ENCODE measurements around the gene VSTM2L. TPM values are rescaled to one million over a fixed set of nuclear protein-coding genes. Genes with fewer than 3 reads are reported as not detected.

Gene VSTM2L
- total RNA-seq, 1 donor from 2014 or later: 7.3 TPM

DNA sequence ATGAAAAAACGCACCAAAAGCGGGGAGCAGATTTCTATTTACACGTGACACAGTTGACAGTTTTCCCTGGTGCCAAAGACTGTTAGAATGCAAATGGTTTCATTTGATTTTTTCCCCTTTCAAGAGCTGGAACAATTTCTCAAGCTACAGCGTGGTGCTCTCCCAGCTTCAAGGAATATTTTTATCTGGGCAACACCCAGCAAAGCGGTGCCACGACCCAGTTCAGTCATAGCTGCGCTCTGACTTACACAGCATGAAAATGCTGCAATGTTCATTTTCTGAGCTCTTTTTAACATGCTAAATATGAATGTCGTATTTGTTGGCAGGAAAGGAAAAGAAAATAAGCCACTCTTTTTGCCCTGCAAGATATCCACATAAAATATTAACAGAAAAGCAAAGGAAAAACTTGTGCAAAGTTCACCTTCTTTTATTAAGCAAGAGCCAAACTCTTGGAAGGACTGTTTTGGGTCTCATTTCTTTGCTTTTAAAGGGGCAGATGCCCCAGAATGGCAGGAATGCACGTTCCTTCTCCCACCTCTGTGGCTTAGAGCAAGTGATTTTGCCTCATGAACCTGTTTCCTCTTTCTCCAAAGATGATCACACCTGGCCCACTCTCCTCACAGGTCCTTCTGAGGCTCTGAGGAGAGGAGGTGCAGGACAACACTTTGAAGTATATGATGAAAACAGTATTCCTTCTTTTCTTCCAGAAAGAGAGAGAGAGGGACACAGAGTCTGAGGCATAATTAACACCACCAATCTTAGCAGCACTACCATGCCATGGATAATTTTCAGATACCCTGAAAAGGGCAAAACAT lies 83.3 kb downstream of the VSTM2L start:
- no peaks in the 10 kb centered on the region for H3K9me3 Mint-ChIP-seq (ENCODE audit: low read depth)
- no peaks in the 10 kb centered on the region for H3K27me3 Mint-ChIP-seq (ENCODE audit: low read depth)
- TF ChIP-seq, protein P1, sequence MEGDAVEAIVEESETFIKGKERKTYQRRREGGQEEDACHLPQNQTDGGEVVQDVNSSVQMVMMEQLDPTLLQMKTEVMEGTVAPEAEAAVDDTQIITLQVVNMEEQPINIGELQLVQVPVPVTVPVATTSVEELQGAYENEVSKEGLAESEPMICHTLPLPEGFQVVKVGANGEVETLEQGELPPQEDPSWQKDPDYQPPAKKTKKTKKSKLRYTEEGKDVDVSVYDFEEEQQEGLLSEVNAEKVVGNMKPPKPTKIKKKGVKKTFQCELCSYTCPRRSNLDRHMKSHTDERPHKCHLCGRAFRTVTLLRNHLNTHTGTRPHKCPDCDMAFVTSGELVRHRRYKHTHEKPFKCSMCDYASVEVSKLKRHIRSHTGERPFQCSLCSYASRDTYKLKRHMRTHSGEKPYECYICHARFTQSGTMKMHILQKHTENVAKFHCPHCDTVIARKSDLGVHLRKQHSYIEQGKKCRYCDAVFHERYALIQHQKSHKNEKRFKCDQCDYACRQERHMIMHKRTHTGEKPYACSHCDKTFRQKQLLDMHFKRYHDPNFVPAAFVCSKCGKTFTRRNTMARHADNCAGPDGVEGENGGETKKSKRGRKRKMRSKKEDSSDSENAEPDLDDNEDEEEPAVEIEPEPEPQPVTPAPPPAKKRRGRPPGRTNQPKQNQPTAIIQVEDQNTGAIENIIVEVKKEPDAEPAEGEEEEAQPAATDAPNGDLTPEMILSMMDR (IDR thresholded peaks at IDR 0.05): no peak
- H3K27ac Mint-ChIP-seq (ENCODE audit: unreplicated experiment): peak overlapping the region; percentile 85
- H3K4me1 Mint-ChIP-seq (ENCODE audit: low read depth): peaks cover 54% of the 10 kb centered on the region
- H3K36me3 Mint-ChIP-seq (ENCODE audit: low read depth): peaks cover 10% of the 10 kb centered on the region
- no peak overlapping the region for H3K4me3 Mint-ChIP-seq (ENCODE audit: unreplicated experiment)
- no peak for DNase-seq (ENCODE audit: low spot score)

DNA sequence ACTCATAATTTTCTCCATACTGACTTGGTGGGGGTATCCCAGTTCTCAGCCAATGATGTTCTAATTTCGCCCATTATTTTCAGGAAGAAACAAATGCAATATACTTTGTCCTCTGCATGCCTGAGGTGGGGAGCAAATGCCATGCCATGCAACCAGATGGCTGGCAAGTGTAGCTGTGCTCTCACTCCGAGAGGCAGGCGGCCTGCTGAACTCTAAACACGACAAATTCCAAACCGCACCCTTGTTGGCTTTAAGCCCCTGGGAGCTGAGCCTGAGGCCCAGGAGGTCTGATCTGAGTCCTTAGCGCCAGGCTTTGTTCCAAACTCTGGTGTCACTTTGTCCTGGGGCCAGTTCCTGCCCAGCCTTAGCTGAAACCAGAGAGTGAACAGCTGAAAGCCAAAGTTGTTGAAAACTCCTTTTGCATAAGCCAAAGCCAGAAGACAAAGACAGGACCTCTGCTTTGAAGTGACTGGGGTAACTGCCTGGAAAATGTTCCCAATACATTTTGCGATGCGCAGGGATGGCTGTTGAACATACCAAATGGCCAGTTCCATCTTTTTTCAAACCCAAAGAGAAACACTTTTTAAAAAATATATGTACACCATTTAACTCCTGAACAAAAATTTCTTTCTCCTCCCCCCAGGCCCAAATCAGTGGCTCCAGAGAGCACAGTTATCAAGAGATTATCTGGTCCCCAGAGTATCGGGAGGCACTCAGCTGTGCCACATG lies 84.1 kb downstream of the VSTM2L start:
- Mint-ChIP-seq H3K36me3 (ENCODE audit: low read depth) (peaks cover 4% of the 10 kb centered on the region), H3K4me1 (ENCODE audit: low read depth) (peaks cover 59% of the 10 kb centered on the region), H3K27me3 (ENCODE audit: low read depth) (no peaks in the 10 kb centered on the region), H3K27ac (ENCODE audit: unreplicated experiment) (peak overlapping the region; percentile 85), H3K4me3 (ENCODE audit: unreplicated experiment) (no peak overlapping the region), H3K9me3 (ENCODE audit: low read depth) (no peaks in the 10 kb centered on the region)
- no peak for DNase-seq (ENCODE audit: low spot score)
- TF ChIP-seq, protein P1 (IDR thresholded peaks at IDR 0.05): no peak

DNA sequence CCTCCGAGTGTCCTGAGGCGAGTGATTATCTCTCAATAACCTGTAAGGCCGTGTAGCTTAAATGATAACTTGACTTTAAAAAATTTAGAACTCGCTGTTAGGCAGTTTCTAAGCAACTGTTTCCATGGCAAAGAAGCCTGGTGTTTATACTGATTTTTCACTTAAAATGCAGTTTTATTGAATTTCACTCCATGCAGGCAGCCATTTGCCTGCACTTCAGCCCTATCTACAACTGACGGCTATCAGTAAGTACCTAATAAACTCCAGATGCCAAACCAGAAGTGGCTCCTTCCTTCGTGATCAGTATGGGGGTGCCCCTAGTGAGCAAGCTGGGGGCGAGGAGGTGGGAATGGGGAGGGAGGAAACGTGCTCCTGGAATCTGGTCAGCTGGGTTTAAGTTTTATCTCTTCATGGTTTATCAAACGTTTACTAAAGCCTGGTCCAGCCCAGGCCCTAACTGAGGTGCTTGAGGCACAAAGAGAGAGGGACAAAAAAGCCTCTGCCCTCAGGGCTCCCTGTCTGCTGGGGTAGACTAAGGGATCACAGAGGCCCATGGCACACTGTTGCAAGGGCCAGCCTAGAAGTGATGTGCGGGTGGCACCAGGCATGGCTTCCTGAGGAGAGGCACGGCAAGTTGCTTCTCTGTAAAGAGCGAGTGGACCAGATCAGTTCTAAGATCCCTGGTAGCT lies 84.8 kb downstream of the VSTM2L start:
- Mint-ChIP-seq H3K27ac (ENCODE audit: unreplicated experiment) (peak overlapping the region; percentile 85), H3K4me3 (ENCODE audit: unreplicated experiment) (no peak overlapping the region), H3K9me3 (ENCODE audit: low read depth) (no peaks in the 10 kb centered on the region), H3K4me1 (ENCODE audit: low read depth) (peaks cover 61% of the 10 kb centered on the region), H3K36me3 (ENCODE audit: low read depth) (no peaks in the 10 kb centered on the region), H3K27me3 (ENCODE audit: low read depth) (no peaks in the 10 kb centered on the region)
- TF ChIP-seq, protein P1 (IDR thresholded peaks at IDR 0.05): no peak
- DNase-seq (ENCODE audit: low spot score): no peak

DNA sequence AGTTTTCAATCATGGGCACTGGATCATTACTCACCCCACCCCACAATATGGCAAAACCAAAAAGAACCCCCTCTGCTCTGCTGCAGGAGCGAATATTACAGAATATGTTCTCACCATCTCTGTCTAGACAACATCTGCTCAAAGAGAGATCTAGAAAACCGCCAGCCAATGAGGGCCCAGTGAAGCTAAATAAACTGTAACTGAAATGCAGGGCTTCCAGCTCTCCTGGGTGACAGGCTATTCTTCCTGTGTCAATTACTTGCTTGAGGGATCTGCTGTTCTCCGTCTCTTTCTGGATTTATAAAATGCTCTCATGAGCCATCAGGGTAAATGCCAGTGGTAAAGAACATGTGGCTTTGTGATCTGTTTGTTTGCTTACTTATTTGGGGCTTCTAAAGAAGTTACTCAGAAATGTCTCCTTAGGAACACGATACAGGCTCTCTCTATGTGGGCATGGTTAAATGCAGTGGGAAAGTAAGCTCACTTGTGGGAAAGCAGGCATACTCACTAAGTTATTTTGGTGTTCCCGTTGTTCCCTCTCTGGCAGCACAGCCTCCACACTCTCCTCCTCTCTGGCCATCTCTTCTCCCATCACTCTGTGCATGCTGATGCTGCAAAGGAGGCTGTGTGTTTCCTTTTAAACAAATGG lies 85.5 kb downstream of the VSTM2L start:
- no peak overlapping the region for H3K4me3 Mint-ChIP-seq (ENCODE audit: unreplicated experiment)
- TF ChIP-seq, protein P1 (IDR thresholded peaks at IDR 0.05): no peak
- H3K9me3 Mint-ChIP-seq (ENCODE audit: low read depth): no peaks in the 10 kb centered on the region
- H3K4me1 Mint-ChIP-seq (ENCODE audit: low read depth): peaks cover 68% of the 10 kb centered on the region
- H3K27ac Mint-ChIP-seq (ENCODE audit: unreplicated experiment): no peak overlapping the region
- no peaks in the 10 kb centered on the region for H3K36me3 Mint-ChIP-seq (ENCODE audit: low read depth)
- no peak for DNase-seq (ENCODE audit: low spot score)
- no peaks in the 10 kb centered on the region for H3K27me3 Mint-ChIP-seq (ENCODE audit: low read depth)
